ENCODE results near the gene TMEM255B. TPM values are rescaled to one million over a fixed set of nuclear protein-coding genes. Genes with fewer than 3 reads are reported as not detected.
"Not testable (repeated sequence)": the region's sequence is repeated elsewhere in the genome, so short reads cannot be mapped to it uniquely, and the experiment has no call there.

The TMEM255B gene
- total RNA-seq, 1 donor from 2014 or later = 1.5 TPM

GRCh38 chr13:113726106-113726821 is 32.8 kb upstream of the TMEM255B start:
- not testable (repeated sequence) for H3K9me3 Mint-ChIP-seq (ENCODE audit: low read depth); H3K27me3 Mint-ChIP-seq; H3K36me3 Mint-ChIP-seq (ENCODE audit: insufficient read depth); H3K4me1 Mint-ChIP-seq (ENCODE audit: low read depth); DNase-seq (ENCODE audit: low spot score, unreplicated experiment)
- peak overlapping the region; percentile 89 for H3K27ac Mint-ChIP-seq
- peak overlapping the region; percentile 65 for H3K4me3 Mint-ChIP-seq (ENCODE audit: low read depth)

GRCh38 chr13:113726961-113727411 is 32.0 kb upstream of the TMEM255B start:
- Mint-ChIP-seq H3K36me3 (ENCODE audit: insufficient read depth) (no peaks in the 10 kb centered on the region), H3K9me3 (ENCODE audit: low read depth) (no peaks in the 10 kb centered on the region), H3K27ac (no peak overlapping the region), H3K4me1 (ENCODE audit: low read depth) (peaks cover 5% of the 10 kb centered on the region), H3K27me3 (peaks cover 3% of the 10 kb centered on the region), H3K4me3 (ENCODE audit: low read depth) (no peak overlapping the region)
- no peak for DNase-seq (ENCODE audit: low spot score, unreplicated experiment)
- TF ChIP-seq CTCF (IDR thresholded peaks at IDR 0.05; ENCODE audit: unreplicated experiment) = no peak

- no peak for TF ChIP-seq CTCF (IDR thresholded peaks at IDR 0.05; ENCODE audit: unreplicated experiment)
- peaks cover 1% of the 10 kb centered on the region for H3K4me1 Mint-ChIP-seq (ENCODE audit: low read depth)
- H3K9me3 Mint-ChIP-seq (ENCODE audit: low read depth) = no peaks in the 10 kb centered on the region
- DNase-seq (ENCODE audit: low spot score, unreplicated experiment) = no peak
- H3K4me3 Mint-ChIP-seq (ENCODE audit: low read depth) = no peak overlapping the region
- H3K36me3 Mint-ChIP-seq (ENCODE audit: insufficient read depth) = no peaks in the 10 kb centered on the region
- no peaks in the 10 kb centered on the region for H3K27me3 Mint-ChIP-seq
- no peak overlapping the region for H3K27ac Mint-ChIP-seq
Observed at GRCh38 chr13:113728571-113729054, 30.4 kb upstream of the TMEM255B start.

GRCh38 chr13:113729187-113730019 is 29.6 kb upstream of the TMEM255B start:
- no peak for DNase-seq (ENCODE audit: low spot score, unreplicated experiment)
- Mint-ChIP-seq H3K4me1 (ENCODE audit: low read depth) (peaks cover 1% of the 10 kb centered on the region), H3K4me3 (ENCODE audit: low read depth) (no peak overlapping the region), H3K27me3 (no peaks in the 10 kb centered on the region), H3K36me3 (ENCODE audit: insufficient read depth) (no peaks in the 10 kb centered on the region), H3K9me3 (ENCODE audit: low read depth) (no peaks in the 10 kb centered on the region), H3K27ac (no peak overlapping the region)
- TF ChIP-seq CTCF (IDR thresholded peaks at IDR 0.05; ENCODE audit: unreplicated experiment) = no peak

GRCh38 chr13:113730258-113730691 is 28.8 kb upstream of the TMEM255B start:
- DNase-seq (ENCODE audit: low spot score, unreplicated experiment) = no peak
- no peak overlapping the region for H3K4me3 Mint-ChIP-seq (ENCODE audit: low read depth)

More at GRCh38 chr13:113730258-113730691, 28.8 kb upstream of the TMEM255B start:
- Mint-ChIP-seq H3K4me1 (ENCODE audit: low read depth) (no peaks in the 10 kb centered on the region), H3K27me3 (no peaks in the 10 kb centered on the region), H3K27ac (no peak overlapping the region), H3K9me3 (ENCODE audit: low read depth) (no peaks in the 10 kb centered on the region), H3K36me3 (ENCODE audit: insufficient read depth) (no peaks in the 10 kb centered on the region)
- no peak for TF ChIP-seq CTCF (IDR thresholded peaks at IDR 0.05; ENCODE audit: unreplicated experiment)
